GM18858 (cell line): ENCODE measurements around the gene ETDC.
"Not testable (repeated sequence)": the region's sequence is repeated elsewhere in the genome, so short reads cannot be mapped to it uniquely, and the experiment has no call there.

Experiments used
- ATAC-seq: cut with Tn5 transposase; IDR thresholded peaks from one replicate; pipeline ENCODE4 v1.9.1; 2021; ENCODE audit not compliant: unreplicated experiment

ETDC gene

DNA sequence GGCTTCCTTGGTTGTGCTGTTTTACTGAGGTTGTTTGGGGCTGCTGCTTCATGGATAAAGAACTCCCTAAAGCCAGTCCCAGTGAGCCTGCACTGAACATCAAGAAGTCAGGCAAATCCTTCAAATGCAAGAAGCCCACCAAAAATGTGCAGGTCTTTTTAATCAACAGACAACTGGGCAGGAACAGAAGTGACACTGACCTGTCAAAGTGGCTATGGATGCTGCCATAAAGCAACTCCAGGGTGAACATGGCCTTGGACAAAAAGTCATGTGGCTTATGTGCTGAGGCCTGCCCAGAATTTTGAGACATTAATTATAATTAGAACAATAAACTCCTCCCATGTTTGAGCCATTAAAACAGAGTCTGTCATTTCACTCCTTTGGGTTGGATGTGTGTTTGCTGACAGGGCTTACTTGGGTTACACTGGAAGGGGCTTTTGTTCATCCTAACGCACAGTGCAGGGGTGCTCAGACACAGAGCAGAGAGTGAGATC, at the start of gene ETDC:
ETDC (plus strand) TSS at position 51 of the 494 bp plus-strand sequence; CDS start at position 51, 0 bp downstream.
- ATAC-seq, result no peak

DNA sequence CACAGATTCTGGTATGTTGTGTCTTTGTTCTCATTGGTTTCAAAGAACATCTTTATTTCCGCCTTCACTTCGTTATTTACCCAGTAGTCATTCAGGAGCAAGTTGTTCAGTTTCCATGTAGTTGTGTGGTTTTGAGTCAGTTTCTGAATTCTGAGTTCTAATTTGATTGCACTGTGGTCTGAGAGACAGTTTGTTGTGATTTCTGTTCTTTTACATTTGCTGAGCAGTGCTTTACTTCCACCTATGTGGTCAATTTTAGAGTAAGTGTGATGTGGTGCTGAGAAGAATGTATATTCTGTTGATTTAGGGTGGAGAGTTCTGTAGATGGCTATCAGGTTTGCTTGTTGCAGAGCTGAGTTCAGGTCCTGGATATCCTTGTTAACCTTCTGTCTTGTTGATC, 48.3 kb upstream of the ETDC start:
- not testable (repeated sequence) for ATAC-seq

DNA sequence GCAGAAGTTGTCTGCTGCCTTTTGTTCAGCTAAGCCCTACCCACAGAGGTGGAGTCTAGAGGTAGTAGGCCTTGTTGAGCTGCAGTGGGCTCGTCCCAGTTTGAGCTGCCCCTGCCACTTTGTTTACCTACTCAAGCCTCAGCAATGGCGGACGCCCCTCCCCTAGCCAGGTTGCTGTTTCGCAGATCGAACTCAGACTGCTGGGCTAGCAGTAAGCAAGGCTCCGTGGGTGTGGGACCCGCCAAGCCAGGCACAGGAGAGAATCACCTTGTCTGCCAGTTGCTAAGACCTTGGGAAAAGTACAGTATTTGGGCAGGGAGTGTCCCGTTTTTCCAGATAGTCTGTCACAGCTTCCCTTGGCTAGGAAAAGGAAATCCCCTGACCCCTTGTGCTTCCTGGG, 45.9 kb upstream of the ETDC start:
- ATAC-seq, result not testable (repeated sequence)

DNA sequence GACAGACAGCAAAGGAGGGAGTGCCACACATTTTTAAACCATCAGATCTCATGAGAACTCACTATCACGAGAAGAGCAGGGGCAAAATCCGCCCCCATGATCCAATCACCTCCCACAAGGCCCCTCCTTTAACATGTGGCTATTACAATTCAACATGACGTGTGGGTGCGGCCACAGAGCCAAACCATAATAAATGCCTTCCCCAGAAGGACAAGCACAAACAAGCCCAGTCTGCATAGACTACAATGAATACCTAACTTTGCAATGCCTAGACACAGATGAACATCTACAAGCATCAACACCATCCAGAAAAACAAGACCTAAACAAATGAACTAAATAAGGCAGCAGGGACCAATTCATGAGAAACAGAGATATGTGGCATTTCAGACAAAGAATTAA, 45.1 kb upstream of the ETDC start:
- no peak for ATAC-seq

DNA sequence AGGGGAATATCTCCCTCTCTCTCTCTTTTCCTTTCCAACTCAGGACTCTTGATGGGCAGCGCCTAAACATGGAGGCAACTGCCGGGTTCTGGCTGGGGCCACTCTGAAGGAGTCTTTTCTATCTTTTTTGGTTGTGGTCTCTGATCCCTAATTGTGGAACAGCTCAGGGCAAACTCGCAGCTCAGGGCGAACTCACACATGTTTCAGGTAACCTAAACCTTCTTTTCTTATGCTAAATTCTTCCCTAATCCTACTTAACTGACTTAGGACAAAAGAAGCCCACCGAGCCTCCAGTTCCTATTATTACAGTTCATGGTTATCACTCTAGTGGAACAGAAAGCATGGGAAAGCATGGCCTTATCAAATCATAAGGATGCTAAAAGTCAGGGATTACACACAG, 36.1 kb upstream of the ETDC start:
- ATAC-seq, result no peak

DNA sequence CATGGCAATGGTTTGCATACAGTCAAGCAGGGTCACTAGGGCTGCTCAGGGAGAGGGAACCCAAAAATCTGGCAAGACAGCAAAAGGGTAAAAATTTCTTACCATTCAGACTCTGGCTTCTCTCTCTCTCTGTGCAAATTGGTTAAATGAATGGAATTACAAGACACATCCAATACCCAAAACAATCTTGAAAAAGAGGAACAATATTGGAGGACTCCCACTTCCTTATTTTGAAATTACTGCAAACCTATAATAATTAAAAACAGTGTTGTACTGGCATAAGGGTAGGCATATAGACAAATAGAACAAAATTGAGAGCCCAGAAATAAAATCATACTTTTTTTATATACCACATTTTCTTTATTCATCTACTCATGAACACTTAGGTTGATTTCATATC, 33.3 kb upstream of the ETDC start:
- ATAC-seq, result no peak

DNA sequence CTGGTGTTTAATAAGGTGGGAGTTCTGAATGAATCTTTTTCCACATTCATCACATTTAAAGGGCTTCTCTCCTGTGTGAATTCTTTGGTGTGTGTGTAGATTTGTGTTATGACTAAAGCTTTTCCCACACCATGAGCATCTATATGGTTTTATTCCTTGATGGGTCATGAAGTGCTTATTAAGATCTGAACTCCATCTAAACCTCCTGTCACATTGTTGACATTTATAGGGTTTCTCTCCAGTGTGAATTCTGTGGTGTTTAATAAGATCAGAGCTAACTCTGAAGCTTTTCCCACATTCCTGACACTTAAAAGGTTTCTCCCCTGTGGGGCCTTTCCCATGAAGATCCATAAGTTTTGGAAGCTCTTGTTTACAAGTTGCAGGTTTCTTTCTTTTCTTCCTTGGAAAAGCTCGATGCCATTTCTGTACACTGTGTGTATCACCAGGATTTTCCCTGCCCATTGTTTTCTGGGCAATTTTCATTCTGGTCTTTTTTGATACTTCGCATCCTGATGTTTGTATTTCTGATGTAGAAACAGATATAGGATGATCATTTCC, 21.9 kb upstream of the ETDC start:
- no peak for ATAC-seq

DNA sequence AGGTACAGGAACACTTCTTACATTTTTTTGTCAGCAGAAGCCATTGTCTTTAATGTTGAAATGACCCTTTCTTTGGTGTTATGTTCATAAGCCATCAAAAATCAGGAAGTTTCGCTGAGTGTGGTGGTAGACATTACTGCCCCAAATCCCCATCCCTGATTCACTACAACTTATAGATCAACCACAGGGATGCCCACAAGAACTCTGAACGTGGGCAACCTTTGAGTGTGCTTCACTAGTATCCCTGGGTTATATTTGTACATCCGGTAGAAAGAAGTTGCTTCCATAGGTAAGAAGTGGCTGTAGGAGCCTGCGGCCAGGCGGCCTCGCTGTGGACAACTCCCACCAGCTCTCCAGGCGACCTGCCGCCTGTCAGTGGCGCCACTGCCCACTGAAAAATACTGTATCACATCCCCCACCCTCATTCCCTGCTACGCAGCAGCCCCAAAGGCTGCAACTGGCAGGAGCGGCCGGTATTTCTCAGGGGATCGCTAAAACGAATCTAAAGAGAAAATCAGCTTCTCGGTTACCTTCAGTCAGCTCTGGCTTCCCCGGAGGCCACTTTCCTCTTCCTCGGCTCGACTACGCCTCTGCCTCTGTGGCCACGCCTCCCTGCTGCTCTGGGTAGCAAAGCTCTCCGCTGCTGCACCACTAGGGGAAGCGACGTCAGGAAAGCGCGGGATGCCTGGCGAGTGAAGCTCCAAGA, 13.9 kb upstream of the ETDC start:
- peak; percentile 90 for ATAC-seq

DNA sequence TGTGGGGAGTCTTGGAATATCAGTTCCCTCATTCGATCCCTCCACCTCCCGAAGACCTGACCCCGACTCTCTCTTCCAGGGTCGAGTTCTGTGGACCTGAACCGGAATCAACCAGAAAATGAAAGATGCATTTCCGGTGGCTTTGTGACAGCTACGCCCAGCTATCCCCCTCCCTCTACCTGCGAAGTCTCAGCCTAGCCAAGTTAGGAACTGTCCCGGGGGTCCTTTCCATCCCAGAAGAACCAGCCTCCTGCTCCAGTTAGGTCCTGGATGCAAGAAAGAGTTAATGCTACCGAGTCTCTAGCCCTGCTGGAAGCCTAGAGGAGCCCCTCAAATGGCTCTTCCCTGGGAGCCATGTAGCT, 13.4 kb upstream of the ETDC start:
- peak; percentile 35 for ATAC-seq

DNA sequence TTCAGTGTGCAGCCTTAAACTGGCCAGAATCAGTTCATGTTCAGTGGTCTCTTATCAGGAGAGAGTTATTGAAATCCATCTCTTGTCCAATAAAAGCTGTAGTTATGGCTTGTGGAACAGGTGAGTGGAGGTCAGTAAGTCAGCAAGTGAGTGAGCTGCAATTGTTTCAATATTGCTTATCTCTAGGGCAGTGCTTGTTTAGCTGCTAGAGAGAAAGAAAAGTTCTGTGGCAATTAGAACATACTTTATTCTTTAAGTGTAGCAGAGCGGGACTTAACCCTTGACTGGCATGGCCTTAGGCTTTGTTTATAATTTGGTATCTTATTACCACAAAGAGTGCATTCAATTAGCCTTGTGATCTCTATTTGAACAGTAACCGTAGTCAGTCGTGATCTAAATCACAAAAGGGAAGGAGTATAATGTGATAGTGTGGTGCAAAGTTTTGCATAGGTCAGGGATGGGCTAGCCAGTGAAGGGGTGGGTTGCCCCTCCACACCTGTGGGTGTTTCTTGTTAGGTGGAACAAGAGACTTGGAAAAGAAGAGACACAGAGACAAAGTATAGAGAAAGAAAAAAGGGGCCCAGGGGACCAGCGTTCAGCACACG, 6.9 kb upstream of the ETDC start:
- no peak for ATAC-seq

DNA sequence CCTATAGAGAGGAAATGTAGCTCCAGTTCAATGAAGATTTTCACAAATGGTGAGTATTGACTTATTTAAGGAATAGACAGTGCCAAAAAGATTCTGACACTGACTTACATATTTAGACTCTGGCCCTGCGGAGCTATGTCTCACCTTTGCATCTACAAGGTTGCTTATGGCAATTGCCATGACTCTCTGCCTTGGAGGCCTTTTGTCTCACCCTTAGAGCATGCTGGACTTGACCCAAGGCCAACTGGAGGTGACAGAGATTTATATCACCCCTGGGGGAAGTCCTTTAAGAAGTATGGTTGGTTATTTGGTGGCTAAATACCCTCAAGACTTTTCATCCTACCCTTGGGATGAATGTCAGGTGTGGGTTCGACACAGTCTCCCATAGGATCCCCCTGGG, 4.5 kb upstream of the ETDC start:
- ATAC-seq, result no peak

DNA sequence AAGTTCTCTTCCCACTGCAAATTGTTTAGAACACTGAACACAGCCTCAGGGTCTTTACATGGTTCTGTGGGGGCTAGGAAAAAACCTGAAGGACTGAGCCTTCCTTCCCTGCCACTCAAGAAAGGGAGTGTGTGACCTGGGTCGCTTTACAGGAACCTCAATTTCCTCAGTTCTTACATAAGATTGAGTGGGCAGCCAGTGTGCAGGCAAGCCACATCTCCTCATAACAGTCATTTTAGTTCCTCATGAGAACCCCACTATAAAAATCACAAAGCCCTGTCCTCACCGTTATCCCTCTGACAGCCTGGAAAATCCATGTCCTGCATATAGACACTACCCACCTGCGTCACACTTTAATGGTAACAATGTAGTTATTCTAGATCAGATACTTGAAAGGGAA, 2.1 kb upstream of the ETDC start:
- no peak for ATAC-seq

DNA sequence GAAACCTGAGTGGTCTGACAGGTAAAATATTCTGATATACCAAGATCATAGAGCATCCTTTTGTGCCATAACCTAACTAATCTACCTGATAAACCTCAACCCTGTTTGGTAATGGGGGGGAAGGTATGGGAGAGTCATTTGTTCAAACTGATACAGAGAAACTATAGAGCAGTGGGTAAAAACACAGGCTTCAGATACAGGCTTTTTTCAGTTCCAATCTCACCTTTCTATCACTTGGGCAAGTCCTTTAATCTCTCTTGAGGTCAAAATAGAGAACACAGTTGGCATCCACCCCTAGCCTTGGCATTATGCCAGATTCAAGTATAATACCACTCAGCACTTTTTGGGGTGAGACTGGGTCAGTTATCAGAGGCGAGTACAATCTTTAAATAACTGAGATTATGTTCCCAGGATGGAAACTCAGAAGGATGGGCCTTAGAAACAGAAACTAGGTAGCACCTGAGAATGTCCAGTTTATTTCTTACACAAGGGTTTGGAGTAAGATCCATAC, 880 bp upstream of the ETDC start:
- no peak for ATAC-seq

DNA sequence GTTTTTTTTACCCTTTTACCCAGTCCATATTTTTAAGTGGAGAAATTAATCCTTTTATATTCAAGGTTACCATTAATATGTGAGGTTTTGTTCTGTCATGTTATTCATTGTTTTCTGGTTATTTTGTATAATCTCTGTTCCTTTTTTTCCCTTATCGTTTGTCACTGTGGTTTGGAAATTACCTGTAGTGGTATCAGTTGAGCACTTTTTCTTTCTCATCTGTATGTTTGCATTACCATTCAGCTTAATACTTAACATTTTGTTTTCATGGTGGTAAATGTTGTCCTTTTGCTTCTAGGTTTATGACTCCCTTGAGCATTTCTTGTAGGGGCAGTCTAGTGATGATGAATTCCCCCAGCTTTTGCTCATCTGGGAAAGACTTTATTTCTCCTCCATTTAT, 6.6 kb downstream of the ETDC start:
- no peak for ATAC-seq

DNA sequence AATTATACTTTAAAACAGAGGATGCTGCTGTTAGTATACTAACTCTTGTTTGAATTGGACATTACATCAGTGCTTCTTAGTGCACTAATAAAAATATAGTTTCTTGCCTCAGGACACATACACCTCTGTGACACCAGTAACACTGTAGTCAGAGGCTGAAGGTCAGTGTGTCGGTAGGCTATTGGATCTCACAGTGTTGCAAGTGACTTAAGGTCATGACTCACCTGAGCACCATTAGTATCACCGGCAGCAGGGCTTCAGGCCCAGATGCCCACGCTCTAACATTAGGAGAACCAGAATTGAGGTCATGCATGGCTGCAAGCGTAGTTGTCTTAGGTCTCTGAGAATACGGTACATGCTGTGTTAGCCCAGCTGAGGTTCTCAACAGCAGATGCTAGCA, 15.2 kb downstream of the ETDC start:
- no peak for ATAC-seq

DNA sequence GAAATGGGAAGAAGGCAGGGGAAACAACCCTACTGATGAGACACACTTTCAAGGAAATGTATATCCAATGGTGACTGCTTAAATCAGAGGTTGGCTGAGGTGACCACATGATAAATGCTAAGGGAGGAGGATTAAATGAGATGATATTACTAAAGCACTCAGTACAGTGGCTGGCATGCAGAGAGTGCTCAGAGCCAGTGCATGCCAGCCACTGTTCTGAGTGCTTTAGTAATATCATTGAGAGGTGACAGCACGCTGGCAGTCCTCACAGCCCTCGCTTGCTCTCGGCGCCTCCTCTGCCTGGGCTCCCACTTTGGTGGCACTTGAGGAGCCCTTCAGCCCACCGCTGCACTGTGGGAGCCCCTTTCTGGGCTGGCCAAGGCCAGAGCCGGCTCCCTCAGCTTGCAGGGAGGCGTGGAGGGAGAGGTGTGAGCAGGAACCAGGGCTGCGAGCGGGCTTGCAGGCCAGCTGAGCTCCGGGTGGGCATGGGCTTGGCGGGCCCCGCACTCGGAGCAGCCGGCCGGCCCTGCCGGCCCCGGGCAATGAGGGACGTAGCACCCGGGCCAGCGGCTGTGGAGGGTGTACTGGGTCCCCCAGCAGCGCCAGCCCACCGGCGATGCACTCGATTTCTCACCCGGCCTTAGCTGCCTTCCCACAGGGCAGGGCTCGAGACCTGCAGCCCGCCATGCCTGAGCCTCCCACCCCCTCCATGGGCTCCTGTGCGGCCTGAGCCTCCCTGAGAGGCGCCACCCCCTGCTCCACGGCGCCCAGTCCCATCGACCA, 15.9 kb downstream of the ETDC start:
- not testable (repeated sequence) for ATAC-seq

DNA sequence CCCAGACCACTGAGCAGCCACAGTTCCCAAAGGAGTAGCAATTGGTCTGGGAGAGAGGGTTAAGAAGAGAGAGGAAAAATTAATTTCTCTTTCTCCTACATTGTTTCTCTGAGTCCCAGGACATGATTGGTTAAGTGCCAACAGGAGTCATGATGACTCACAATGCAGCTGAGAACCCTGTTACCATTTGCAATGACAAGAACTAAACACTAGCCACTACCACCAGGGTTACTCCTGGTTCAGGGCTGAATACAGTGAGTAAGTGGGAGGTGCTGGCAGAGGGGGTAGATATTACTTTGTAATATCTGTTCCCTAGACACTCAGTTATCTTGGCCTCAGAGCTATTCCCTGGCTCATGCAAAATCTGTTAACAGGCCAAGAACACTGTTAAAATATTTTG, 18.0 kb downstream of the ETDC start:
- no peak for ATAC-seq

DNA sequence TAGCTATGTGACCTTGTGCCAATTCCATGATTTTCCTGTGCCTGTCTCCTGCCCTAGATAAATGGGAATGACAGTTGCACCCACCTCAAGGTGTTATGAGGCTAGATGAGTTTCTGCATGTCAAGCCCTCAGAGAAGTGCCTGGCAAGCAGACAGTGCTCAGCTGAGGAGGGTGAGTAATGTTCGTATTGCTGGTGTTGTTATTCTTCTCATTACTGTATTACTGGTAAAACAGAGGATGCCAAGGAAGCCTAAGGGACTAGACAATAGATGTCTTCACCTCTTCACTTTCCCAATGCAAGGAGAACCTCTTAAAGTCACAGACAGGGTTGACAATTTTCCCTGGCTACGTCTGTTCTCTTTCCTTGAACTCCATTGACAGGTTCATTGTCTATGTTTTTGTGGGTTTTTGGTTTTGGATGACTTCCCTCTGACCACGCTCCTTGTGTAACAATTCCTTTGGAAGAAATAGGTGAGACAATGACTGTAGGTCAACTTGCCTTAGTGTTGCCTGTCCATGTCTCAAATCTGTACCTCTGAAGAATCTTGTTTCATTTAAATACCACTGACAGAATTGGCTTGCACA, 19.2 kb downstream of the ETDC start:
- ATAC-seq, result no peak

DNA sequence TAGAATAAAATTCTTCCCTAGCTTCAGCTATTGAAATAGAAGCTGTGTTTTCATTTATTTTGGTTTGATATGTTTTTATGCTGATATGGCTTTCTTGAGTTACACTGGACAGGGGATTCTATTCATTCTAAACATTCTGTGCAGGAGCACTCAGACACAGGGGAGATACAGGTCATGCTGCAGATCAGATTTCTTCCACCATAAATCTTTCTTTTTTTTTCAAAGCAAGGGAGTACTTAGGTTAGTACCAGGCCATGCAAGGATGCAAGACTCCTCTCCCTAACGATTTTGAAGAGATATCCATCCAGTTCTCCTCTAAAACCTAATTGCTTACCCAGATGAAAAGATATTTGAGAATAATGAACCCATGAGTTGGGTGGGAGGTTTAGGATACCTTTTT, 21.4 kb downstream of the ETDC start:
- ATAC-seq, result no peak

DNA sequence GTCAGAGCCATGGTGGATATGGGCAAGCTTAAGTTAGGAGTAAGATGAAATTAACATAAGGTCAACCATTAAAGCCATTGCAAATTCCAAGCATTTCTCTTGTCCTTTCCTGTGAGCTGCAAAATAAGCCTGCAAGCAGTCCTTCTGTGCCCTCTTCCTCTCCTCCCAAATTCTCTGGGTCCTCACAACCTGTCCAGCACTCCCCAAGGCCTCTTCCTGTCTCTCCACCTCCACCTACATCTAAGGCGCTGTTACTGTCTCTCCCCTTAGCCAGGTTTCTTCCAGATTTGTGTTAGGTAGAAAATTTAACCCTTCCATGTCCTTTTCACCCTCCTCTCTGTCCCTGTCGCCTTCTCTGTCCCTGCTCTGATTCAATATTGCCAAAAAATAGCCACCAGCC, 22.2 kb downstream of the ETDC start:
- no peak for ATAC-seq

DNA sequence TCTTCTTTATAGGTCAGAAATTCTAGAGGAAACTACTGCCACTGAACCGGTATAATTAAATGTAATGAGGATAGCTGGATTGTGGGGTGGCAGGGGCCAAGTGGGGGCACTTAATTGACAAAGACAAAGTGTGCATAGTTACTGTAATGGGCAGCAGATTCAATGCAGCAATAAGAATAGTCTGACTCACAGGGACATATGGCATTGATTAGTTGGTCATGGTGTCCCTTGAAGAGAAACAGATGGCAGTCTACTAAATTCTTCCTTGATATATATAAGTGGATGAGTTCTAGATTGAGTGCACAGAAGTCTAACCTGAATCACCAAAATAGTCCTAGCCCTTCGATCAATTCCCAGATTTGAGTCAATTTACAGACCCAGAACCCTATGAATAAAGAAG, 31.6 kb downstream of the ETDC start:
- ATAC-seq, result no peak
